Measurements from ENCODE around the gene RO60.
A peak's percentile ranks its signal among the peaks of the same experiment; 100 is the strongest.

Gene RO60

GRCh38 chr1:193062698-193063463 lies 3.5 kb downstream of the RO60 start:
- peak in 1 of 3 donors; percentile 46 for DNase-seq

GRCh38 chr1:193065954-193066353 lies 6.5 kb downstream of the RO60 start:
- no peak for DNase-seq

DNA sequence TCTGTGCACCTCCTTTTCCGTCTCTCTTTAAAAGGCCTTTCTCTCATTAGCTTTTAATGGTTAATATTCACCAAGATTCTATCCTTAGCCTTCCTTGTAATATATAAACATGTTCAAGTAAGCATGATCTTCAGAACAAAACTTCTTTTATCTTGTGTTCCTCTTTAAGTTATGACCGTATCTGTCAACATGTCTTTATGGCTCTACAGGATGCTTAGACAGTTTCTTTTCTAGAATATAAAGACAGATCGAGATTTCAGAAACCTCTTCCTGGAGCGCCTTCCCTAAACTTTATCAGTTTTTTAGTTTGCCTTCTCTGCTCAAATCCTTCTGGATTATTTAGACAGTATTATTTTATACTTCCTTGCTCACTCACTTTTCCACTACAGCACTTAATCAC lies 7.2 kb downstream of the RO60 start:
- no peak for DNase-seq

GRCh38 chr1:193068013-193068412 lies 8.6 kb downstream of the RO60 start:
- no peak for DNase-seq

- DNase-seq: no peak
These were observed 10.5 kb downstream of the RO60 start for GRCh38 chr1:193069748-193070385.

DNA sequence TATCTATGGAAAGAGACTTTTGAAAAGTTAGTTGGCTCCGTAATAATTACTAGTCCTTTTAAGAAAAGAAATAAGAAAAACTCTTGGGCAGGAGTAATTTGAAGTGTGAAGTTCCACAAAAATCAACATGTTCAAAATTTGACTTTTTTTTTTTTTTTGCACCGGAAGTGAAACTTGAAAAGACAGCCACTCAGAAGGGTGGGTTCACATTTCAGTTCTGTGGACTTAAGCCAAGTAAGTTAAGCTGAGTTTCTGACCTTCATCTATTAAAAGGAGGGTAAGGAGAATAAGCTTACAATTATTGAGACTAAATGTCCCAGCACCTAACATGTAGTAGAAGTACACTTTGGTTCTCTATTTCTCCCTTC lies 11.0 kb downstream of the RO60 start:
- no peak for DNase-seq

GRCh38 chr1:193070942-193071341 lies 11.5 kb downstream of the RO60 start:
- no peak for DNase-seq

GRCh38 chr1:193077991-193078390 lies 18.6 kb downstream of the RO60 start:
- no peak for DNase-seq

DNA sequence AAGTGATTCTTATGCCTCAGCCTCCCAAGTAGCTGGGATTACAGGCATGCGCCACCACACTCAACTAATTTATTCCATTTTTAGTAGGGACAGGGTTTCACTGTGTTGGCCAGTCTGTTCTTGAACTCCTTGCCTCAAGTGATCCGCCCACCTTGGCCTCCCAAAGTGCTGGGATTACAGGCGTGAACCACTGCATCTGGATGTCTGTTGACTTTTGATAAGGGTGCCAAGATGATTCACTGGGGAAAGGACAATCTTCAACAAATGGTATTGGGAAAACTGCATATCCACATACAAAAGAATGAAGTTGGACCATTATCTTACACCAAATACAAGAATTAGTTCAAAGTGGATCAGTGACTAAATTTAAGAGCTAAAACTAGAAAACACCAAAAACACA lies 19.8 kb downstream of the RO60 start:
- DNase-seq: no peak

- DNase-seq: no peak
These were observed 24.1 kb downstream of the RO60 start for GRCh38 chr1:193083365-193084088.

- no peak for DNase-seq
These were observed 25.9 kb downstream of the RO60 start for GRCh38 chr1:193085263-193085662.

GRCh38 chr1:193086342-193086741 lies 26.9 kb downstream of the RO60 start:
- DNase-seq: no peak

- no peak for DNase-seq
These were observed 28.5 kb downstream of the RO60 start for GRCh38 chr1:193087893-193088292.

- no peak for DNase-seq
These were observed 31.5 kb downstream of the RO60 start for GRCh38 chr1:193090865-193091264.

DNA sequence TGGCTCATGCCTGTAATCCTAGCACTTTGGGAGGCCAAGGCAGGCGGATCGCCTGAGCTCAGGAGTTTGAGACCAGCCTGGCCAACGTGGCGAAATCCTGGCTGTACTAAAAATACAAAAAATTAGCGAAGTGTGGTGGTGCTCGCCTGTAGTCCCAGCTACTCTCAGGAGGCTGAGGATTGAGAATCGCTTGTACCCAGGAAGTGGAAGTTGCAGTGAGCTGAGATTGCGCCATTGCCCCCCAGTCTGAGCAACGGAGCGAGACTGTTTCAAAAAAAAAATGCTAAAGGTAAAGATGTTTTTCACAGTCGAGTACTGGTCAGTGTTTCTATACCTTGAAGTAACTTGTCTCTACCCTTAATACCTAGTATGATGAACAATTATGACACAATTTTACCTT lies 34.7 kb downstream of the RO60 start:
- DNase-seq: no peak

- no peak for DNase-seq
These were observed 43.2 kb downstream of the RO60 start for GRCh38 chr1:193102662-193103061.

- no peak for DNase-seq
These were observed 44.5 kb downstream of the RO60 start for GRCh38 chr1:193103759-193104501.

DNA sequence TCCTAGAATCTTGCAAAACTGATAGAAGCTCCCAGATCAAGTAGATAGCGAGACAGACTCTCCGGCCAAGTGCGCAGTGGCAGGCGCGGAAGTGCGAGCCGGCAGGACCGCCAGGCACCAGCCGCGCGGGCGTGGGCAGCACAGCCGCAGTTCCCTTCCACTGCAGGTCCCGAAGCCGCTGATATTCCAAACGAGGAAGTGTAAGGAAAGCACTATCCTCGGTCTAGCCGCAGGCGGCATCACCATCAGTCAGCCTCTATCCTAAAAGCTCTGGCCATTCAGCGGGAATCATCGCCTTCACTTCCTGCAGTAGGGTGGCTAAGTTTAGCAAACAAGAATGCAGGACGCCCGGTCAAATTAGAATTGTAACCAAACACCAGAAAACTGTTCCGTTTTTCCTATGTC lies 45.1 kb downstream of the RO60 start:
- DNase-seq: peak; percentile 83 to 90 (median 87)

DNA sequence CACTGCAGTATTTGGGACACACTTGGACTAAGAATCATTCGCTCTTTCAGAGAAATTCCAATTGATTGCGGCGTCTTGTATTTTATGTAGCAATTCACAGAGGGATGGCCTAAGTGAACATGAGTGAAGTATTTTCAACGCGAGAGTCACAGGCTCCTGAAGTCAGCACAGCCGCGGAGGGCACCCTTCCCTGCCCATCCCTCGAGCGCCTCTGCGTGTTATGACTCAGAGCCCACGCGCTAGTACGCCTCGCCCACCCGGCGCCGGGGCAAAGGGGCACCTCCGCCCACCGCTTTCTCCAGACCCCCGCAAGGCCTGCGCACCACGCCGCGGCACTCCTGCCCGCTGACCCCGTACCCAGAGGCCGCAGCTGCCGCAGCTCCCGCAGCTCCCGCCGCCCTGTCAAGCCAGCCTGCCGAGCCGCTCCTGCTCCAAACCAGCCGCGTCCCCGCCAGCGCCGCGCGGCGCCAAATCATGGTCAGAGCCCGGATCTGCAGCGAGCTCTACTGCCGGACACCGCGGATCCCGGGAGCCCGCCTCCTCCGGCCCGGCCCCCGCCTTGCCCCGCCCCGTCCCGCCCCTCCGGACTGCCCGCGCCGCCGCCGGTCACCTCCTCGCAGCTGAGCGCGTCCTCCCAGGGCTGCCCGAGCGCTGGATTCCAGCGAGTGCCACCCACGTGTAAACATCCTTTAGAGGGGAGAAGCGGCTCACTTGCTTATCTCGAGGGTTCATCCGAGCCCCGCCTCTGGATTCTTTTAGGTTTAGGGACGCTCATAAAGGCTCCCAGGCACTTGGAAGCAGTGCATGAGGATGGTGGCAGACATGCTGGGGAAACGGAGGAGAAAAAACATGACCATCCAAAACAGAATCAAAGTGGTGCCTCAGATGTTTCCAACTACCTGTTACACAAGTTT lies 45.8 kb downstream of the RO60 start, which contains the start of gene GLRX2:
Gene GLRX2, minus strand, starts transcription at position 508 of the 914 bp plus-strand sequence. Its CDS starts 32 bp downstream, at position 476.
- DNase-seq: peak; percentile 90 to 96 (median 95)

- no peak for DNase-seq
These were observed 46.4 kb downstream of the RO60 start for GRCh38 chr1:193105821-193106177.

DNA sequence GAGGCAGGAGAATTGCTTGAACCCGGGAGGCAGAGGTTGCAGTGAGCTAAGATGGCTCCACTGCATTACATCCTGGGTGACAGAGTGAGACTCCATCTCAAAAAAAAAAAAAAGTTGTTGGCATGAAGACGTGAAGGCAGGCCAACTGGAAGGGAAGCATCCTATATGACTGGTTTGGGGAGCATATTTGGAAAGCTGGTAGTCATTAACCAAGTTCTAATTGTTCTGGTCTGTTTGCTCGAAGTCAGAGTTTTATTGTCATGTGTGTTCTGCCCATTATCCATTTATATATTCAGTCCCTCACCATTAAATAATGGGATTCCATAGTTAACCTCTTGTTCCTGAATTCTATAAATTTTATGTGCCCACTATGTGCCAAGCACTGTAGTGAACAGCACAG lies 49.1 kb downstream of the RO60 start:
- no peak for DNase-seq

Measured in suppressor macrophage treated with lipopolysaccharide for 1 hour (primary cell).